Erythroblast (primary cell): ENCODE measurements around the gene ASB15.

Experiments
- DNase-seq, 2 experiments: peaks; one replicate each; lab custom pipeline; 2025; lab: John Stamatoyannopoulos, UW
- GATA1 ChIP-seq: IDR thresholded peaks from 2 replicates; pipeline ENCODE4 v1.6.1; 2011; ENCODE audit warnings: low read depth, mild to moderate bottlenecking, control low read depth, low read length, moderate library complexity
- POLR2A ChIP-seq: IDR thresholded peaks from 2 replicates; pipeline ENCODE4 v1.6.1; 2011; ENCODE audit warnings: mild to moderate bottlenecking, low read length

The ASB15 gene

DNA sequence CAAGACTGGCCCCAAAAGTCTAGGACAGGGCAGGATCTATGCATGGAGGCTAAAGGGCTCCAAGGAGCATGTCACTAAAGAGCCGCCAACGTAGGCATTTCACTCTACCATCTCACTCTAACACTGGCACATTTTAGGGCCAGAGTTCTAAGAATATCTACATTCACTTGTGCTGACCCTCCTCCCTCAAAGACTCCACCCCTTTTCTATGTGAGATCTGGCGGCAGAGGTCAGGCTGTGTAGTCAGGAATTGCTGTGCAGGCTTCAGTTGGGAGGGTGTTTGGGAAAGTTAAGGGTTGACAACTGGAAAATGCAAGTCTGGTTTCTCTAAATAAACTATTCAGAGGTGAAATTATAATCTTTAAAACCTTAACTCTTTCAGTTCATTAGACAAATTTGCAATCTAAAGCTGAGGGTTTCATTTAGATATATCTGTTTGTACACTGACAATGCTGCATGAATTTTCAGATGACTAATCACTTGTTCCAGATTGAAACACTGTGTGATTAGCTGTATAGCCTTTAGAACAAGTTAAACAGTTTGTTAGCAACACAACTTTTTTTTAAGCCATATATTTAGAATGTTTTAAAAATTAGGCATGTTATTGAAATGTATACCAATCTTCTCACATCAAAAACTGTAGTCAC is 72.3 kb downstream of the ASB15 start:
- TF ChIP-seq GATA1 (no peak), POLR2A (no peak)
- DNase-seq = no peak

DNA sequence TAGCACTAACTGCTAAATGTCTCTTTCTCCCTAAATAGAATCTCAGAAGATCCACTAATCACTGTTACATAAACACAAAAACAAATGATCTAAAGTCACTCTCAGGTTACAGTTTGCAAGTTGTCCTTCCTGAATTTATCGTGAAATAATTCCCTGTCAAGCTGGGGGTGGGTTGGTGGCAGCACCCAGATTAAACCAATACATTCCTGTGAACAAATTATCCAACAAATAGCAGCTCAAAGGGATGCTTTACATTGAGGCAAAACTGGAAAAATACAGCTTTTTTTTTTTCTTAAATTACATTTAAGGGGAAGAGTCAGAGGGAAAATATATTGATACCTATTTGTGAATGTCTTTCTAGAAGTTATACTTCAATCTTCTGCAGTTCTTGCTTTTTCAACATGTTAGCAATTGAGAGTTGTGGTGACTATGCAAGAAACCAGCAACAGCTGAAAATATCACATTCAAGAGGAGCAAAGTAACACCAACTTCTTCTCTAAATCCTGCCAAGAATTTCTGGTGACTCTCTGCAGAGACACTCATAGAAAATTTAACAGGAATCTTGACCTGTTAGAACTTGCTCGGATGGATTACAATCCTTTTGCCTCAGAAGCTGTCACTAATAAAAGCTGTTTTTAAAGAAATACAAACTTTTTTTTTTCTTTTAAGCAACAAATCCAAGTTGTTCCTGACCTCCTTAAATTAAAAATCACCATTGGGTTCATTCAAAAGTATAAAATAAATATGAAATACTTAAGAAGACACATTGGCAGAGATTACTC is 73.0 kb downstream of the ASB15 start:
- TF ChIP-seq POLR2A (no peak), GATA1 (no peak)
- DNase-seq = no peak

DNA sequence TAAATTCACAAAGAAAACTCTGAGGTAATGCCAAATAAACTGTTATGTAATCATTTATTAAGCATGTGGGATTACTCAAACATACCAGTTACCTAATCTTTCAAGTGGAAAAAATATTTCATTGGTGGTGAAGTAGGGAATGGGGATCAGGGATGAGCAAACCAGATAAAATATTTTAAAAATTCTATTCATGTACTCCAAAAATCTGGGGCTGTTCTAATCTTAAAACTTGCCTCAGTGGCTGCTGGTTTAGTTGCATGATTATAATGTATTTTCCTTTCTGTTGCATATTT is 73.5 kb downstream of the ASB15 start:
- TF ChIP-seq POLR2A (no peak), GATA1 (no peak)

DNA sequence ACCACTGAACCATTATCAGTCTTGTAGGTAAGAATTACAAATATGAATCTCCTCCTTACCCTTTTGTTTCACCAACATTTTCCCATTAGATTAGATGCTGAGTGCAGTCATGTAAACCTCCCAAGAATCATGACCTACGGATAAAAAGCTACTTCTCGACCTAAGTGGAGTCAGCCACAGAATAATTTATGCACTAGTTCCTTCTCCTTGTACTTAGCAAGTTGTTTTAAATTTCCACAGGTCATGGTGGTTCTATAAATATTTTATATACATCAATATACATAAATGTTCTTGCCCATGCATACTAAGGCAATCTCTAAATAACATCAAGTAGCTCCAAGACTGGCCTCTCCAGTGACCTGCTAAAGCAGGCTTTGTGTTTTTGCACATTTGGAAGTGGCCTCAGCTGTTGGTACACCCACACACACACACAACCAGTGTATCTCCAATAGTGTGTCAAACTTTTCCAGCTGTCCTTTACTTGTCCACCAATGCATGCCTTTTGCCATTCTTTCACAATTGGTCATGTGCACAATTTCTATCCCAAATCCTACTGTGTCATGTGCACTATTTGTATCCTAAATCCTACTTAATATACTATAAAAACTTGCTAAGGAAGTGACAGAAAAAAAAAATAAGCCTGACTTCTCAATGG is 75.6 kb downstream of the ASB15 start:
- no peak for TF ChIP-seq GATA1
- TF ChIP-seq POLR2A = no peak
- no peak for DNase-seq

More for the DNA sequence above, 73.5 kb downstream of the ASB15 start:
- no peak for DNase-seq

DNA sequence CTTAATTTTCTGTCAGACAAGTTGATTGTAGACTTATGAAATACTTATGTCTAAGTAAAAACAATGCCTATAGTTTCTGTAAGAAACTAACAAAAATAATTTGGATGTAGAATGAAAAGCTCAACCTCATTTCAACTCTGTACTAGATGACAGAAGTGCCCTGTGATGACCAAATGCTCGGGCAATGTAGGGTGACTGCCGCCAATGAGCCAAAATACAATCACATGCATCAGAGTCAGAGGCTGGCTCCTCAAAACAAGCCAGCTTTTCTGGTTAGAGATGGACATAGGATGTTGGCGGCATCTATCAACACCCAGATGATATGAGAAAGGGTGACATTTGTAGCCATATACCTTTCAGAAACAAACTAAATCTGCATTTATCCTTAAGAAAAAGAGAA is 78.0 kb downstream of the ASB15 start:
- DNase-seq = no peak
- TF ChIP-seq POLR2A = no peak
- TF ChIP-seq GATA1 = no peak

DNA sequence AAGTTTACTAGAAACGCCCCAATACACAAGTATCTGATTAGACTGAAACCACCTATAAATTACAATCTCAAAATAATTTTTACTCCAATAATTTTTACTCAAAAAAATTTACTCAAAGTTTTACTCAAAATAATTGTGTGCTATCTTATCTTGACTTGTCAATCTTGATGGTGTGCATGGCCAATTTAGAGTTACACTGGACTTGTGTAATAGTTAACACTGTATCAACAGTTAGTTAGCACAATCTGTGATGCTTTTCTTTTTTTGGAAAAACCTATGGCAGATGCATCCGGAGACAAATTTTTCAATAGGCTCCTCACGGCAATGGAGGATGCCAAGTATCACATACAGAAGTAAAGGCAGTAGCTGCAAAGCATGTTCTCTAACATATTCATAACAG is 79.0 kb downstream of the ASB15 start:
- TF ChIP-seq GATA1 = no peak
- no peak for TF ChIP-seq POLR2A
- no peak for DNase-seq

DNA sequence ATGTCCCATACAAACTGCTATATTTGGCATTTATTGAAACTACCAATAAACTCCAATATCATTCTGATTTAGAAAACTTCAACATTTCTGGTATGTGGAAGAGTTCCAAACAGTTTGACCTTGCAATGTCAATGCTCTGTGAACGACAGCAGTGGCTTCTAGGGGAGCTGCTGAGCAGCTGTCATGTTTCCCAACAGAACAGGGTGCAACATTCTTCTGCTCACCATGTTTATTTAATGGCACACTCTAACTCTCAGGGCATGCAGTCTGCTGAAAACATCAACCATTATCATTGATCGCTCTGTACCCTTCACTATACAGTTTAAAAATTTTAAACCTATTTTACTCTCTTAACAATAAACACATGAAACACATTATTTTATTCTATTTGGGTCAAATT is 79.9 kb downstream of the ASB15 start:
- DNase-seq = no peak
- TF ChIP-seq POLR2A (no peak), GATA1 (no peak)

DNA sequence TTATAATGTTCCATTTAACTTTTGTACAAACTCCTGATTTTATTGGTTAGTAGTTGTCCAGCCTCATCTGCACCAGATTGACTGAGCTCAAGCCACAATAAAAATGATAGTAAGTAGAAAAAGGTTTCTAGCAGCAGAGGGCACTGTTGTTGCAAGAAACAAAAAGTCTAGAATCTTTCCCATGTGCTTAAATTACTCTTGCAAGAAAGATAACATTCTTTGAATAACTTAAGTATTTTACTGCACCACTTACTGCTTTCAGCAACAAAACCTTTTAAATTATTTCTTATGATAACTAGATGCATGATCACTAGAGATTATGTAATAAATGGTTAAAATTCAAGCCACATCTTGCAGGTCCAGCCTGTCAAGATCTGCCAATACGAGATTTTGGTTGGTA is 81.1 kb downstream of the ASB15 start:
- peak; percentile 63 to 74 for DNase-seq

DNA sequence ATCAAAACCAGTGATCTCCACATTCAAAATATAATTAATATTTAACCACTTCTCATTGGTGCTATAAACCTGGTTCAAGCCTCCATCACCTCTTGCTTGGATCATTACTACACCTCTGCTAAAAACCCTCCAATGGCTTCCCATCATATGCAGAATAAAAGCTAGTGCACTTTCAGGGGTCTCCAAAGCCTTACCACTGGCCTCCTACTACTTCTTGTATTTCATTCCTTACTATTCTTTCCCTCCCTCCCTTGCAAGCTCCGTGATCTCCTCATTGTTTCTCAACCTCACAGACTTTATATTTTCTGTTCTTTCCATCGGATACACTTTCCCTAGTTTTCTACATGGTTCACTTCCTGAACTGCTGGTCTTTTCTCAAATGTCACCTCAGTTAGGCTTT is 85.5 kb downstream of the ASB15 start:
- TF ChIP-seq GATA1 (no peak), POLR2A (no peak)

More for the DNA sequence above, 81.1 kb downstream of the ASB15 start:
- TF ChIP-seq GATA1 = no peak
- no peak for TF ChIP-seq POLR2A

DNA sequence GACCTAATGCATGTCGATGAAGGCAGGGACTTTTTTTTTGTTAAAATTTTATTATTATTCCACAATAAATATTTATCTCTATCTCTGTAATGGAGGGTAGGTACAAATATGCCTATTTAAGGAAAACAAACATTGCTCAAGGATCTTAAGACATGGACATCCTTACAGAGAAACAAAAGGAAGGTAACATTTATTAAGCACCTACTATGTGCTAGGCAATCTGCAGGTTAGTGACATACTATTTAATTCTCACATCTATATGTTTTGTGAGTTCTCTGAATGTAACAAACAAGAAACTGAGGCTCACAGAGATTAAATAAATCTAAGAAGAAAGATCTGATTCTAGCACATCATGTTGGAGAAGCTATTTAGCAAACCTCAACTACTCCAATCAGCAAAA is 86.1 kb downstream of the ASB15 start:
- TF ChIP-seq GATA1 (no peak), POLR2A (no peak)
- no peak for DNase-seq

More for the DNA sequence above, 85.5 kb downstream of the ASB15 start:
- no peak for DNase-seq
